ENCODE data around the gene NHERF1. TPM values are rescaled to one million over a fixed set of nuclear protein-coding genes. Genes with fewer than 3 reads are reported as not detected.

The NHERF1 gene
- total RNA-seq, 4 donors from 2014 or later: 21.9 to 63.4 (median 43.8) TPM

DNA sequence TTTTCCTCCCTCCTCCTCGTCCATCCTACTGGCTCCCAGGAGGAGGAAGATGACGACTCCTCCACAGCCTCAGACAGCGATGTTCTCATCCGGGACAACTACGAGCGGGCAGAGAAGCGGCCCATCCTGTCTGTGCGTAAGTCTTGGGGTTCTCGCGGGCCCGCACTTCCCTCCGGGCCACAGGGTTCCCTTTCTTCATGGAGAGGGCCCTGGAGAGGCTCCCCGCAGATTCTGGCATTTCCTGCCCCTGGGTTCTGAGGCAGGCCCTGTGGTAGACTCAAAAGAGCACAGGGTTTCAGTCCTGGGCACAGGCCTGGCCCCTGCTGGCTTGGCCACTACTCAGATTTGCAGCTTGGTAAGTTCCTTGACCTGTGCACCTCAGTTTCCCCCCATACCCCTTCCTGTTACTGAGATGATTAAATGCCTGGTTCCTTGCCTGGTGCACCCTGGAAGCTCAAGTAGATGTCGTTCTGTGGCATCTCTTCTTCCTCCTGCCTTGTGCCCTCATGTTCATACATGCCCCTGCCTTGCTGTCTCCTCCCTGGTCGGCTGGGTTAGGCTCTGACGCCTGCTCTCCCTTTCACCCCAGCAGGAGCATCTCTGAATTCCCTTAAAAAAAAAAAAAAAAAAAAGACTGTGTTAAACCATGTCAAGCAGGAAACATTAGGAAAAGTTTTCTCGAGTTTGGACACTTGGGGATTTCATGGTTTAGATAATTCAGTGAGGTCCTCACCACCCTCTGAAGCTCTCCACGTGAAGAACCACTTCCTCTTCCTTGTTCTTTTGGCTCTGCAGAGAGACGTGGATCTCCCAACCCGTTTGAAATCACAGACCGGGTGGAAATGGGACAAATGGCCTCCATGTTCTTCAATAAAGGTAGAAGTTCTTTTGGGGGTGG is 42.0 kb downstream of the NHERF1 start:
- intact Hi-C loops (cut with DNase I): no loop called here
- no peaks in the 10 kb centered on the region for H3K27me3 ChIP-seq
- H3K36me3 ChIP-seq: no peaks in the 10 kb centered on the region
- no peak for DNase-seq
- H3K27ac ChIP-seq: no peak overlapping the region
- no peak for TF ChIP-seq POLR2A (IDR thresholded peaks at IDR 0.05)
- TF ChIP-seq, protein P1, sequence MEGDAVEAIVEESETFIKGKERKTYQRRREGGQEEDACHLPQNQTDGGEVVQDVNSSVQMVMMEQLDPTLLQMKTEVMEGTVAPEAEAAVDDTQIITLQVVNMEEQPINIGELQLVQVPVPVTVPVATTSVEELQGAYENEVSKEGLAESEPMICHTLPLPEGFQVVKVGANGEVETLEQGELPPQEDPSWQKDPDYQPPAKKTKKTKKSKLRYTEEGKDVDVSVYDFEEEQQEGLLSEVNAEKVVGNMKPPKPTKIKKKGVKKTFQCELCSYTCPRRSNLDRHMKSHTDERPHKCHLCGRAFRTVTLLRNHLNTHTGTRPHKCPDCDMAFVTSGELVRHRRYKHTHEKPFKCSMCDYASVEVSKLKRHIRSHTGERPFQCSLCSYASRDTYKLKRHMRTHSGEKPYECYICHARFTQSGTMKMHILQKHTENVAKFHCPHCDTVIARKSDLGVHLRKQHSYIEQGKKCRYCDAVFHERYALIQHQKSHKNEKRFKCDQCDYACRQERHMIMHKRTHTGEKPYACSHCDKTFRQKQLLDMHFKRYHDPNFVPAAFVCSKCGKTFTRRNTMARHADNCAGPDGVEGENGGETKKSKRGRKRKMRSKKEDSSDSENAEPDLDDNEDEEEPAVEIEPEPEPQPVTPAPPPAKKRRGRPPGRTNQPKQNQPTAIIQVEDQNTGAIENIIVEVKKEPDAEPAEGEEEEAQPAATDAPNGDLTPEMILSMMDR (IDR thresholded peaks at IDR 0.05): no peak
- H3K4me3 ChIP-seq (replicated peaks in 1 of 3): no peak overlapping the region
- no peaks in the 10 kb centered on the region for H3K9me3 ChIP-seq
- WGBS, 2 donors: 83 to 89% methylated on average over 21 of the region's 21 CpGs
- peaks cover 13 to 34% of the 10 kb centered on the region in 2 donors for H3K4me1 ChIP-seq

DNA sequence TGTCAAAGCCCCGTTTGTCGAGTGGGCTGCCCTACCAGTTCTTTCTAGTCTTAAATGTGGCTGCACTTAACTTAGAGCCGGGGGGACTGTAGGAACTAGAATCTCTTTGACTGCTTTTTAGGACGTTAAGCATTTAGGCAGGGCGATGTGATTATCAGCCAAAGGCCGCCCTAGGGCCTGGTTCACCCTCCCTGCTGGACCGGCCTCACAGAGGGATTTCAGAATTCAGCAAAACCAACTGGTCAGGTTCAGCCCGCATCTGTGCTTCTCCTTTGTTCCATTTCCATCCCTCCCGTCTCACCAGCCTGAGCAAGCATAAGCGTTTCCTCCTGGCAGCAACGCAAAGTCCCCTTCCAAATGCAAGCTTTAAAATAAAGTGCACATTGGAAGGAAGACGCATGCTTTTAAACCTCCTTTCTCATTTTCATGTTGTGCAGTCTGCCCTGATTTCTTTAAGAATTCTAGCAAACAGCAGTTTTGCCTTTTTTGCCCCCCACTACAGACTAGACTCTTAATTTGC is 44.2 kb downstream of the NHERF1 start:
- no peaks in the 10 kb centered on the region for H3K9me3 ChIP-seq
- intact Hi-C loops (cut with DNase I): loop anchor here (2.0 kb wide), 1 partner anchor 72 kb away; no protein-coding TSS in a partner anchor
- H3K27ac ChIP-seq: no peak overlapping the region
- H3K27me3 ChIP-seq: no peaks in the 10 kb centered on the region
- TF ChIP-seq POLR2A (IDR thresholded peaks at IDR 0.05): no peak
- TF ChIP-seq, protein P1 (IDR thresholded peaks at IDR 0.05): no peak
- WGBS, 2 donors: 92 to 94% methylated on average over 12 of the region's 12 CpGs
- no peaks in the 10 kb centered on the region for H3K36me3 ChIP-seq
- H3K4me1 ChIP-seq: peaks cover 19 to 42% of the 10 kb centered on the region in 2 donors
- DNase-seq: no peak
- no peak overlapping the region for H3K4me3 ChIP-seq (replicated peaks in 1 of 3)

DNA sequence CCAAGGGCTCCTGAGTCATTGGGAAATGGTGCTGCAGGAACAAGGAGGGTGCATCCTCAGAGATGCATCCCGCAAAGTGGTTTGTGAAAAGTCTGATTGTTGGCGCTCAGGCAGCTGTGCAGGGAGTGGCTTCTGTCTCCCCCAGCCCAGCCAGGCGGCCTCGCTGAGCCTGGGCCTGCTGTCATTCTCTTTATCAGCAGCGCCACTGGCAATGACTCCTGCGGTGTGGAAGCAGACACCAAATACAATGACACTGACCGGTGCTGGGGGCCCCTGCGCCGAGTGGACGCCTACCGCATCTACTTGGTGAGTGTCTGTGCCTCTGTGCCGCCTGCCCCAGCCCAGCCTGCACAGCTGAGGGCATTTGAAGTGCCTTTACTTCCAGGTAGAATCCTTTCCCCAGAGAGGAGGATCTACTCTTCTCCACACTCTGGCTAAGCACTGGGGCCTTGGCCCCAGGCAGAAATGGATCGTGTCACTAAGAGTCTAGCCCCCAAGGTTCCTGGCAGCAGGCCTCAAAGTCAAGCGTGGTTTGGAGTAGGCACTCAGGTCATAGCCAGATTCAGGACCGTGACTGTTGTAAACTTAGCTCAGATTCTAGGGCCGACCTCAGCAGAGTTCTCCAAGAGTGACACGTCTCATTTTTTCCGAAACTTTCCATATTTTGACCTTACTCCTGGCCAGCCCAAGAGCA is 47.0 kb downstream of the NHERF1 start:
- Histone ChIP-seq H3K4me1 (peaks cover 26 to 67% of the 10 kb centered on the region in 2 donors), H3K4me3 (replicated peaks in 1 of 3) (no peak overlapping the region), H3K36me3 (no peaks in the 10 kb centered on the region), H3K27ac (peak overlapping the region; percentile 57 to 67 (median 63)), H3K27me3 (no peaks in the 10 kb centered on the region), H3K9me3 (no peaks in the 10 kb centered on the region)
- DNase-seq: peak; percentile 92 to 94
- 52 to 55% methylated on average over 6 to 13 of the region's 18 CpGs for WGBS, 2 donors
- intact Hi-C loops (cut with DNase I): no loop called here
- no peak for TF ChIP-seq POLR2A (IDR thresholded peaks at IDR 0.05)
- TF ChIP-seq, protein P1 (IDR thresholded peaks at IDR 0.05): no peak

GRCh38 chr17:74796211-74796610 is 47.8 kb downstream of the NHERF1 start:
- Histone ChIP-seq H3K4me3 (replicated peaks in 1 of 3) (no peak overlapping the region), H3K4me1 (peaks cover 30 to 72% of the 10 kb centered on the region in 2 donors), H3K9me3 (no peaks in the 10 kb centered on the region), H3K27me3 (no peaks in the 10 kb centered on the region), H3K36me3 (no peaks in the 10 kb centered on the region), H3K27ac (peak overlapping the region; percentile 25 to 67 (median 63))
- TF ChIP-seq POLR2A (IDR thresholded peaks at IDR 0.05): no peak
- TF ChIP-seq, protein P1 (IDR thresholded peaks at IDR 0.05): no peak
- WGBS, 2 donors: 80 to 86% methylated on average over 4 of the region's 4 CpGs
- intact Hi-C loops (cut with DNase I): no loop called here
- peak in 1 of 2 donors; percentile 32 for DNase-seq
